ENCODE measurements around the gene DLGAP4.

DLGAP4 gene

DNA sequence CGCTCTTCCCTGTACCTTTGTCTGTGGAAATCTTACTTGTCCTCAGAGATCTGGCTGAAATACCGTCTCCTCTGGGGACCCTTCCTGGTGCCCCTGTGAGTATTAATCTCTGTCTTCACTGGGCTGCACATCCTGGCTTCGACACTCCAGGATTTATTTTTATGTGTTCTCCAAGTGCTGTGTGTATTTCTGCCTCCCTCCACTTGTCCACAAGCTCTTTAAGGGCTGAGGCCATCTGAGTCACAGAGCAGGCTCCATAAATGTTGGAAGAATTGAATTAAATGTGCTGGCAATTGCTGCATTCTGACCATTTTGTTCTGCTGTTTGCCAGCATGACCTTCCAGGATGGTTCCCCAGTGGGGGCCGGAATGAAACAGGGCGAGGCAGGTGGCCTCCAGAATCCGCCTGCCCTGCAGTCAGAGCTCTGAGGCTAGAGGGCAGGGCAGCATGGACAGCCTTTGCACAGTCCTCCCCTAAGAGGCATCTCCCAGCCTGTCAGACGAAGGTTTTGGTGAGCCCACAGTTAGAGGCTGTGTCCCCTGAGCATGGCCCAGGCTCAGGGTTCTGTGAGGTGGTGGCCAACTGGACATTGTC, 105.8 kb downstream of the DLGAP4 start:
- H3K27me3 ChIP-seq (ENCODE audit: control insufficient read depth, insufficient read depth, low read length) = no peaks in the 10 kb centered on the region
- no peak overlapping the region for H3K9ac ChIP-seq (ENCODE audit: low read length)
- no peak overlapping the region for H3K27ac ChIP-seq (ENCODE audit: low read depth, low read length)
- no peak overlapping the region for H3K4me3 ChIP-seq (ENCODE audit: low read length)
- H3K36me3 ChIP-seq (ENCODE audit: control insufficient read depth, insufficient read depth, low read length) = no peaks in the 10 kb centered on the region
- no peaks in the 10 kb centered on the region for H3K4me1 ChIP-seq (ENCODE audit: control insufficient read depth, insufficient read depth, low read length)

DNA sequence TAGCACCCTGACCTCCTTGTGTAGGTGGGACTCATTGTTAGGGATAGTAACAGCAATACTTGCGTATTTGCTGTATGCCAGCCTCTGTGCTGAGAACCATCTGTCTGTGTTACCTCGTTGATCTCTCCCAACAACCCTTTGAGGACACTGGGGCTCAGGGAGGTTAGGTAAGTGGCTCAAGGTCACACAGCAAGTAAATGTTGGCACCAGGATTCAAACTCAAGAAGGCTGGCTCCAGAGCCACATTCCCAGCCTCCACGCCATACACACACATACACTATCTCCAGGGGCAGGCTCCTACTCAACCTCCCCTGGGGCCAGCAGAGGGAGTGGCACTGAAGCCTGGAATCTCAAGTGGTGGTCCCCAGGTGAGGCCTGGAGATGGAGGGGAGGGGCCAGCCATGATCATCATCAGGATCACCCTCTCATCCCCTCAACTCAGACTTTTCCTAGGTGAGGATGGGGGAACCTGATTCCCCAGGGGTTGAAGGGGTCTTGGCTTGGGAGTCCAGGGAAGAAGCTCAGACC, 109.4 kb downstream of the DLGAP4 start:
- no peaks in the 10 kb centered on the region for H3K4me1 ChIP-seq (ENCODE audit: control insufficient read depth, insufficient read depth, low read length)
- H3K4me3 ChIP-seq (ENCODE audit: low read length) = no peak overlapping the region
- no peak overlapping the region for H3K27ac ChIP-seq (ENCODE audit: low read depth, low read length)
- no peaks in the 10 kb centered on the region for H3K27me3 ChIP-seq (ENCODE audit: control insufficient read depth, insufficient read depth, low read length)
- no peak overlapping the region for H3K9ac ChIP-seq (ENCODE audit: low read length)
- H3K36me3 ChIP-seq (ENCODE audit: control insufficient read depth, insufficient read depth, low read length) = no peaks in the 10 kb centered on the region

DNA sequence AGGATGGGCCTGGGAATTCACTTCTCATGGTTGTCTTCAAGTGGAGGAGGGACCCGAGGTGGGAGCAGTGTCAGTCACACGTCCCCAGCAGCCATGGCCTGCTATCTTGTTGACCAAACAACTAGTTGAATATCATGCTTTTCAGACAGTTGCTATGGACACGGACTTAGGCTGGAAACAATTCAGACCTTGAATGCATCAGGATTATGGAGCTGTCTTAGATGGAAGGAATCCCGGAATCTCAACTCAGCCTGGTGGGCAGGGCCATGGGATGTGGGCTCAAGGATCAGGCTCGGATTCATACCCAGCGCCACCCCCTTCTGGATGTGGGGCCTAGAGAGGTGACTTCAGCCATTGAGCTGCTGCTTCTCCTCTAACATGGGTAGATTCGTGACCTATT, 112.6 kb downstream of the DLGAP4 start:
- no peaks in the 10 kb centered on the region for H3K36me3 ChIP-seq (ENCODE audit: control insufficient read depth, insufficient read depth, low read length)
- no peaks in the 10 kb centered on the region for H3K4me1 ChIP-seq (ENCODE audit: control insufficient read depth, insufficient read depth, low read length)
- no peak overlapping the region for H3K4me3 ChIP-seq (ENCODE audit: low read length)
- no peak overlapping the region for H3K9ac ChIP-seq (ENCODE audit: low read length)
- H3K27me3 ChIP-seq (ENCODE audit: control insufficient read depth, insufficient read depth, low read length) = no peaks in the 10 kb centered on the region
- no peak overlapping the region for H3K27ac ChIP-seq (ENCODE audit: low read depth, low read length)

DNA sequence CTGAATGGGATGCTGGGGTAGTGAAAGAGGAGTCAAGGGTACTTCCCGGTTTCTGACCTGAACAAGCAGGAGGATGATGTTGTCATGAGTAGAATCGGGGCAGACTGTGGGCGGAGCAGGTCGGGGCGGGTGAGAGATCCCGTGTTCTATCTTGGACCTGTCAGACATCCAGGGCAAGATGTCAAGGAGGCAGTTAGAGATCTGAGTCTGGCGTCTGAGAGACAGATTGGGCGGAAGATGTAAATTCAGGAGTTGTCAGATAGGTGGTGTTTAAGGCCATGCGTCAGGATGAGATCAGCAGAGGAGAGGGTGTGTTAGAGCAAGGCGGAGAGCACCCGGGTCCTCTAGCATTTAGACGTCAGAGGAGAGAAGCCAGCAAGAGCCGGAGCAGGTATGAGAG, 115.5 kb downstream of the DLGAP4 start:
- H3K36me3 ChIP-seq (ENCODE audit: control insufficient read depth, insufficient read depth, low read length) = no peaks in the 10 kb centered on the region
- H3K4me3 ChIP-seq (ENCODE audit: low read length) = no peak overlapping the region
- no peak overlapping the region for H3K27ac ChIP-seq (ENCODE audit: low read depth, low read length)
- H3K9ac ChIP-seq (ENCODE audit: low read length) = no peak overlapping the region
- H3K4me1 ChIP-seq (ENCODE audit: control insufficient read depth, insufficient read depth, low read length) = no peaks in the 10 kb centered on the region
- H3K27me3 ChIP-seq (ENCODE audit: control insufficient read depth, insufficient read depth, low read length) = no peaks in the 10 kb centered on the region

DNA sequence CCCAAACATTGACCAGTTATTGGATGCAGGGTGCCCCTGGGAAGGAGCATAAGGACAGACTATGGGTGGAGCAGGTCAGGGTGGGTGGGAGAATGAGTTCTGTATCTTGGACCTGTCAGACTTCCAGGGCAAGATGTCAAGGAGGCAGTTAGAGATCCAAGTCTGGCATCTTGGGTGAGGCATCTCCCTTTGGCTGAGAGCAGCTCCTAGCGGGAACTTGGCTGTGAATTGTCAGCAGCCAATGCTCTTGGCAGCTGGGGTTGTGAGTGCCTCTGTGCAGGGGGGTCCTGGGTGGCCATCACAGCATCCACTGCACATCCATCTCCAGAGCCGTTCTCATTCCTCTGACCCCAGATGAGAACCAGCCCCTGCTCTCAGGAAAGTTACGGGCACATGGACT, 118.2 kb downstream of the DLGAP4 start:
- Histone ChIP-seq H3K9ac (ENCODE audit: low read length) (no peak overlapping the region), H3K36me3 (ENCODE audit: control insufficient read depth, insufficient read depth, low read length) (no peaks in the 10 kb centered on the region), H3K4me1 (ENCODE audit: control insufficient read depth, insufficient read depth, low read length) (no peaks in the 10 kb centered on the region), H3K27ac (ENCODE audit: low read depth, low read length) (no peak overlapping the region), H3K27me3 (ENCODE audit: control insufficient read depth, insufficient read depth, low read length) (no peaks in the 10 kb centered on the region), H3K4me3 (ENCODE audit: low read length) (no peak overlapping the region)

DNA sequence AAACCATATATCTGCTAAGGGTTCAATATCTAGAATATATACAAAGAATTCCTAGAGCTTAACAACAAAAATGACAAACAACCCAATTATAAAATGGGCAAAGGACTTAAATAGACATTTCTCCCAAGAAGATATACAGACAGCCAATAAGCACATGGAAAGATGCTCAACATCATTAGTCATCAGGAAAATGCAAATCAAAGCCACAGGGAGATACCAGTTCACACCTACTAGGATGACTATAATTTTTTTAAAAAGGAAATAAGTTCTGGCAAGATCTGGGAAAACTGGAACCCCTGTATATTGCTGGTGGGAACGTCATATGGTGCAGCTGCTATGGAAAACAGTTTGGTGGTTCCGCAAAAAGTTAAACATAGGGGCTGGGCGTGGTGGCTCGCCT, 119.0 kb downstream of the DLGAP4 start:
- H3K4me3 ChIP-seq (ENCODE audit: low read length) = no peak overlapping the region
- no peaks in the 10 kb centered on the region for H3K36me3 ChIP-seq (ENCODE audit: control insufficient read depth, insufficient read depth, low read length)
- H3K9ac ChIP-seq (ENCODE audit: low read length) = no peak overlapping the region
- H3K27ac ChIP-seq (ENCODE audit: low read depth, low read length) = no peak overlapping the region
- H3K27me3 ChIP-seq (ENCODE audit: control insufficient read depth, insufficient read depth, low read length) = no peaks in the 10 kb centered on the region
- H3K4me1 ChIP-seq (ENCODE audit: control insufficient read depth, insufficient read depth, low read length) = no peaks in the 10 kb centered on the region

DNA sequence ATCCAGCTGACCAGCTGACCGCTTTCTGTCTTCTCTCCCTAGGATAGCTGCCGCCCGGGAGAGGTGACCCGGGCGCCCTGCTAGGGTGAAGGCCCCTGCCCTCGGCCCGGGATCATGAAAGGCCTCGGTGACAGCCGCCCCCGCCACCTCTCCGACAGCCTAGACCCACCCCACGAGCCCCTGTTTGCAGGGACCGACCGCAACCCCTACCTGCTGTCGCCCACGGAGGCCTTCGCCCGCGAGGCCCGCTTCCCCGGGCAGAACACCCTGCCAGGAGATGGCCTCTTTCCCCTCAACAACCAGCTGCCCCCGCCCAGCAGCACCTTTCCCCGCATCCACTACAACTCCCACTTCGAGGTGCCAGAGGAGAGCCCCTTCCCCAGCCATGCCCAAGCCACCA, 125.5 kb downstream of the DLGAP4 start:
- H3K27me3 ChIP-seq (ENCODE audit: control insufficient read depth, insufficient read depth, low read length) = no peaks in the 10 kb centered on the region
- no peak overlapping the region for H3K9ac ChIP-seq (ENCODE audit: low read length)
- no peak overlapping the region for H3K4me3 ChIP-seq (ENCODE audit: low read length)
- no peaks in the 10 kb centered on the region for H3K4me1 ChIP-seq (ENCODE audit: control insufficient read depth, insufficient read depth, low read length)
- H3K36me3 ChIP-seq (ENCODE audit: control insufficient read depth, insufficient read depth, low read length) = no peaks in the 10 kb centered on the region
- H3K27ac ChIP-seq (ENCODE audit: low read depth, low read length) = no peak overlapping the region

DNA sequence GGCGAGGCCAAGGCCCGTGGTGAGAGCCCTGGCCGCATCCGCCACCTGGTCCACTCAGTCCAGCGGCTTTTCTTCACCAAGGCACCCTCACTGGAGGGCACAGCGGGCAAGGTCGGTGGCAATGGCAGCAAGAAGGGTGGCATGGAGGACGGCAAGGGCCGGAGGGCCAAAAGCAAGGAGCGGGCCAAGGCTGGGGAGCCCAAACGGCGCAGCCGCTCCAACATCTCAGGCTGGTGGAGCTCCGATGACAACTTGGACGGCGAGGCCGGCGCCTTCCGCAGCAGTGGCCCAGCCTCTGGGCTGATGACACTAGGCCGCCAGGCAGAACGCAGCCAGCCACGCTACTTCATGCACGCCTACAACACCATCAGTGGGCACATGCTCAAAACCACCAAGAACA, 126.0 kb downstream of the DLGAP4 start:
- no peak overlapping the region for H3K4me3 ChIP-seq (ENCODE audit: low read length)
- no peaks in the 10 kb centered on the region for H3K36me3 ChIP-seq (ENCODE audit: control insufficient read depth, insufficient read depth, low read length)
- H3K9ac ChIP-seq (ENCODE audit: low read length) = no peak overlapping the region
- H3K4me1 ChIP-seq (ENCODE audit: control insufficient read depth, insufficient read depth, low read length) = no peaks in the 10 kb centered on the region
- no peak overlapping the region for H3K27ac ChIP-seq (ENCODE audit: low read depth, low read length)
- H3K27me3 ChIP-seq (ENCODE audit: control insufficient read depth, insufficient read depth, low read length) = no peaks in the 10 kb centered on the region

DNA sequence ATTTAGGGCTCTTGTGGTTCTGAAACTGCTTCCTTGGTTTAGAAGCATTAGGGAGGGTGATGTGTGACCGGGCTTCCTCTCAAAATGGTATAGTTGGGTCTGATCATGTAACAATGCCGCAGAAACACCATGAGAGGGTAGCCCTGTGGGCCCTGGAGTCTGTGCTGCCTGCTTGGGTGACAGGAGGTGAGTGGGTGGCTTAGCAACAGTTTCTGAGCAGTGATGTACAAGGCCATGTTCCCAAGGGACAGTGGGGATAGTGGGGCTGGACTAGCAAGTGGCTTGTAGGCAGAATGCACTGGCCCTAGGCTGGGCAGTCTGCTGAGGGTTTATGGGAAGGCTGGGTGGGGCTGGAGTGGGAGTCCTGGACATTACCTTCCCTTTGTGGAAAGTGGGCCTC, 128.2 kb downstream of the DLGAP4 start:
- no peak overlapping the region for H3K27ac ChIP-seq (ENCODE audit: low read depth, low read length)
- no peak overlapping the region for H3K4me3 ChIP-seq (ENCODE audit: low read length)
- H3K4me1 ChIP-seq (ENCODE audit: control insufficient read depth, insufficient read depth, low read length) = no peaks in the 10 kb centered on the region
- H3K9ac ChIP-seq (ENCODE audit: low read length) = no peak overlapping the region
- H3K27me3 ChIP-seq (ENCODE audit: control insufficient read depth, insufficient read depth, low read length) = no peaks in the 10 kb centered on the region
- no peaks in the 10 kb centered on the region for H3K36me3 ChIP-seq (ENCODE audit: control insufficient read depth, insufficient read depth, low read length)

DNA sequence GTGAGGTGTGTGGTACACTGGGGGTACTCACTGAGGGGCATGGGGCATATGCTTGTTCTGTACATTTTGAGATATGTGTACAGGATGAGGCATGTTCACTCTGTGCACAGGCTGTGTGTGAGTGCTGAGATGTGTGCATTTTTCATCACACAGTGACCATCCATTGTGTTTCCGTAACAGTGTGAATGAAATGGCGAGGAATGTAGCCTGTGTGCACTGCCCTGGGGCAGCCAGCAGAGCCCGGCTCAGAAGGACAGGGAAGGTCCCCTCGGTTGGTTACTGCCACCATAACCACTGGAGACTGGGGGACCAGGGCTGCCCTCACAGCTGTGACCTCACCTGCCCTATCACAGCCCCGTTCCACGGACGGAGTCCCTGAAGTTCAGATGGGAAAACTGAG, 129.0 kb downstream of the DLGAP4 start:
- Histone ChIP-seq H3K27me3 (ENCODE audit: control insufficient read depth, insufficient read depth, low read length) (no peaks in the 10 kb centered on the region), H3K36me3 (ENCODE audit: control insufficient read depth, insufficient read depth, low read length) (no peaks in the 10 kb centered on the region), H3K27ac (ENCODE audit: low read depth, low read length) (no peak overlapping the region), H3K4me3 (ENCODE audit: low read length) (no peak overlapping the region), H3K9ac (ENCODE audit: low read length) (no peak overlapping the region), H3K4me1 (ENCODE audit: control insufficient read depth, insufficient read depth, low read length) (no peaks in the 10 kb centered on the region)

DNA sequence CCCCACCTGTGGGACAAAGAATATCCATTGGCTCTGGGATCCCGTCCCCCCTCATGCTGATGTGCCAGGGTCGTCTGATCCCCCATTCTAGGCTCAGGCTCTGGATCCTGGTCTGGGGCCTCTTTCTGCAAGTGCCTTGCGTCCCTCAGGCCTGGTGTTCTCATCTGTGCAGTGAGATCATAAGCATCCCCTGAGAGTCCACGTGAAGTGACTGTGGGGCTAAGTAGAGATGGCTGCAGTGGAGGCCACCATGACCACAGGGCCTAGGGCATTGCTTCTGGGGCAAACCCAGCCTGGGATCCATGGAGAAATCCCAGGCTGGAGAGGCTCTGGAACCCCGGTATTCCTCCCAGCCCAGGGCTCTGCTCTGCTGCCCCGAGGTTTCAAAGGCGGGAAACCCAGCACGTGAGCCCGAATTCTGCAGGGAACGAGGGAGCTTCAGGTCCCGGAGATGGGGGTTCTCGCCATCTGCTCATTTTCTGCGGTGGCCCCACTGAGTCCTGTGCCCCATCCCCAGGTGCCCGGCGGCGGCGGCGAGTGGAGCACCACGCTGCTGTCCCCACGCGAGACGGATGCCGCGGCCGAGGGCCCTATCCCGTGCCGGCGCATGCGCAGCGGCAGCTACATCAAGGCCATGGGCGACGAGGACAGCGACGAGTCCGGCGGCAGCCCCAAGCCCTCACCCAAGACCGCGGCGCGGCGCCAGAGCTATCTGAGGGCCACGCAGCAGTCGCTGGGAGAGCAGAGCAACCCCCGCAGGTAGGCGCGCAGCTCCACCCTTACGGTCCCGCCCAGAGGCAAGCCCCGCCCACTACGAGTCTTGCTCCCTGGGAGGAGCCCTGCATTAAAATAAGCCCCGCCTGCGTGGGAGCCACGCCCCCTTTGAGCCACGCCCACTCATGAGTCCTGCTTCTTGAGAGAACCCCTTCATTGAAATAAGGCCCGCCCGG, 129.7 kb downstream of the DLGAP4 start:
- no peaks in the 10 kb centered on the region for H3K27me3 ChIP-seq (ENCODE audit: control insufficient read depth, insufficient read depth, low read length)
- H3K9ac ChIP-seq (ENCODE audit: low read length) = no peak overlapping the region
- no peaks in the 10 kb centered on the region for H3K36me3 ChIP-seq (ENCODE audit: control insufficient read depth, insufficient read depth, low read length)
- H3K4me1 ChIP-seq (ENCODE audit: control insufficient read depth, insufficient read depth, low read length) = no peaks in the 10 kb centered on the region
- H3K4me3 ChIP-seq (ENCODE audit: low read length) = peak overlapping the region; percentile 46
- no peak overlapping the region for H3K27ac ChIP-seq (ENCODE audit: low read depth, low read length)

DNA sequence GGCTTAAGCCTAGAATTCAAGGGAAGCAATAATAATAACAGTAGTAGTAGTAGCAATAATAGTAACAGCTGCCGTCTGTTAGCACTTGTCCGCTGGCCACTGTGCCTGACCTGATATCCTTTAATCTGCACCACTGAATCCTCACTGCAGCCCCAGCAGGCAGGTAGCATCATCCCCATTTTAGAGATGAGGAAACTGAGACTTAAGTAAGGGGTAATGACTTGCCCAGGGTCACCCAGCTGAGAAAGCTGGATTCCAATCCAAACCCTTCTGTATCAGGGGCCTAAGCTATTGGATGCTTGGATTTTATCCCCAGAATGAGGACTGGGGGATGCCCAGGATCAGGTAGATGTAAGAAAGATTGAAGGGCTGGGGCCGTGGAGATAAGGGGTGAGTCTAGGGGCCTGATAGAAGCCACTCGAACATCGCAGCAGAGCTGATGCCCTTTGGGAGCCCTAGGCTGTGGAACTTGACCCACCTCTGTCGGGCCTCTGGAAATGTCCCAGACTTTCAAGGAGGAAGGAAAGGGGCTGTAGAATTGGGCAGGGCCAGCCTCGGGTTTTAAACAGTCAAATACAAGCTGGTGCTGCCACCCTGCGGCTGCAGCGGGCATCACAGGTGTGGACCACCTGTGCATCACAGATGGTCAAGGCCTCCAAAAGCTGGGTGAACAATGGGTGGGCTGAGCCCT, 133.0 kb downstream of the DLGAP4 start:
- Histone ChIP-seq H3K4me1 (ENCODE audit: control insufficient read depth, insufficient read depth, low read length) (no peaks in the 10 kb centered on the region), H3K36me3 (ENCODE audit: control insufficient read depth, insufficient read depth, low read length) (no peaks in the 10 kb centered on the region), H3K27me3 (ENCODE audit: control insufficient read depth, insufficient read depth, low read length) (no peaks in the 10 kb centered on the region), H3K27ac (ENCODE audit: low read depth, low read length) (no peak overlapping the region), H3K4me3 (ENCODE audit: low read length) (no peak overlapping the region), H3K9ac (ENCODE audit: low read length) (no peak overlapping the region)
